Heart right ventricle (tissue), 16 donors: ENCODE measurements around the gene GGACT. TPM values are rescaled to one million over a fixed set of nuclear protein-coding genes. Genes with fewer than 3 reads are reported as not detected.

Source experiments
- ATAC-seq, 8 donors: fragments of 200-7000 bp; cut with Tn5 transposase; one replicate each; pipeline ENCODE4 v1.9.1; 2020; ENCODE audit warnings: mild to moderate bottlenecking in 8 of 8, moderate library complexity in 8 of 8, moderate number of reproducible peaks in 1 of 8
- DNase-seq, 2 donors: peaks; one replicate each; pipeline ENCODE4 v3.0.0-alpha.2; 2020
- H3K27ac ChIP-seq, 10 donors: fragments of 200-600 bp; sonication (generic) in 2 of 10; one replicate each; pipeline versions ENCODE4 v1.5.0 to v1.8.0; 2020 to 2022; ENCODE audit warnings: mild to moderate bottlenecking in 3 of 10
- H3K27me3 ChIP-seq, 7 donors: fragments of 200-600 bp; one replicate each; pipeline ENCODE4 v1.8.0; 2021 to 2022; ENCODE audit warnings: mild to moderate bottlenecking in 2 of 7
- H3K36me3 ChIP-seq, 9 donors: fragments of 200-600 bp; sonication (generic) in 1 of 9; one replicate each; pipeline versions ENCODE4 v1.5.0 to v1.8.0; 2020 to 2022; ENCODE audit warnings: mild to moderate bottlenecking in 2 of 9
- H3K4me1 ChIP-seq, 9 donors: fragments of 200-600 bp; sonication (generic) in 1 of 9; one replicate each; pipeline versions ENCODE4 v1.5.0 to v1.8.0; 2020 to 2022; ENCODE audit warnings: mild to moderate bottlenecking in 4 of 9
- H3K4me3 ChIP-seq, 10 donors: fragments of 200-600 bp; sonication (generic) in 2 of 10; one replicate each; pipeline versions ENCODE4 v1.5.0 to v1.8.0; 2020 to 2022; ENCODE audit warnings: mild to moderate bottlenecking in 7 of 10, moderate library complexity in 2 of 10
- H3K9me3 ChIP-seq, 11 donors: fragments of 200-600 bp in 10 of 11; sonication (generic) in 2 of 11; one replicate each; pipeline versions ENCODE4 v1.5.0 to v1.8.0; 2013 to 2022; ENCODE audit warnings: mild to moderate bottlenecking in 2 of 11, control low read depth in 1 of 11, moderate library complexity in 1 of 11
- CTCF ChIP-seq, 9 donors: fragments of 200-600 bp; sonication (generic) in 2 of 9; IDR thresholded peaks; one replicate each; pipeline versions ENCODE4 v1.5.0 to v1.8.0; 2021 to 2022; ENCODE audit warnings: antibody characterized with exemption in 9 of 9, mild to moderate bottlenecking in 5 of 9, moderate library complexity in 1 of 9
- WGBS, 2 donors: extraction: QIAGEN DNeasy Blood & Tissue Kit; methylation state at CpG; one replicate each; pipeline ENCODE4 v1.1.7; 2013; ENCODE audit warnings: inconsistent platforms in 1 of 2; 5-methylcytosine and 5-hydroxymethylcytosine counted together
- intact Hi-C, 10 donors: fragments of 100-400 bp; cut with DNase I; formaldehyde crosslinking; loops; one replicate each; pipeline versions ENCODE4 v1.11.1 to v1.14.2; 2022
- polyA plus RNA-seq, 2 donors: library from polyadenylated mRNA; stranded (reverse); fragments of 200-250 nt; gene quantifications; one replicate each; pipeline ENCODE4 v1.2.3, GENCODE V29; 2013
- total RNA-seq, 10 donors: library from RNA; stranded (reverse); fragmentation: NEBNext Ultra II Directional in 3 of 10; extraction: Animal tissue kit (Norgen Biotek cat#: 25700) in 3 of 10; gene quantifications; one replicate each; pipeline versions ENCODE4 v1.2.1 to v1.2.4, GENCODE V29; 2021 to 2023
- donor health status: Arrhythmogenic right ventricular cardiomyopathy.
- donor health status: ischemic (EF 13 %, LVEDD 7.1; RV severe dilation, severe dysfunction).
- donor health status: healthy with polysubstance abuse.
- donor health status: DM: no; HTN: yes; CAD: no.
- donor health status: DM: no; HTN: no; CAD: no.
- donor health status: ischemic (EF 25% LVEDD 6.9; RV normal size, moderate dysfunction).
- donor health status: ischemic (EF 25% LVEDD 5.7; RV mildly dilated, moderate dysfunction).
- donor health status: healthy.
- donor health status: DM: yes; HTN: yes; CAD: no.
- donor health status: Ischemic cardiomyopathy.
- donor health status: ischemic (EF 35%, LVEDD 5.7; RV mildly dilated, moderate dysfunction).
- donor health status: nonischemic (EF 11% LVEDD 7.7; RV severe dilation, severe dysfunction).
- donor health status: DM: yes; HTN: yes; CAD: no.
- donor health status: PGD.
- donor health status: ischemic (EF 29% LVEDD 5.4; RV normal size, mild dysfunction).
- donor health status: nonischemic (EF 23%, LVEDD 6.1; RV moderate dilation, normal function).

The GGACT gene
- total and polyA plus RNA-seq, 12 donors: 0.51 to 3.5 (median 1.6) TPM

- TF ChIP-seq CTCF (IDR thresholded peaks at IDR 0.05): no peak
- no peak for DNase-seq
- H3K4me3 ChIP-seq: no peak overlapping the region
- H3K36me3 ChIP-seq: no peaks in the 10 kb centered on the region
- peaks cover 0 to 3% (median 0%) of the 10 kb centered on the region in 9 donors for H3K4me1 ChIP-seq
- H3K27me3 ChIP-seq: no peaks in the 10 kb centered on the region
- H3K9me3 ChIP-seq: no peaks in the 10 kb centered on the region
- H3K27ac ChIP-seq: no peak overlapping the region
- no peak for ATAC-seq
- intact Hi-C loops: no loop called here
- 66 to 67% methylated on average over 2 of the region's 2 CpGs for WGBS, 2 donors
These were observed 86.1 kb downstream of the GGACT start for GRCh38 chr13:100502446-100502845.

DNA sequence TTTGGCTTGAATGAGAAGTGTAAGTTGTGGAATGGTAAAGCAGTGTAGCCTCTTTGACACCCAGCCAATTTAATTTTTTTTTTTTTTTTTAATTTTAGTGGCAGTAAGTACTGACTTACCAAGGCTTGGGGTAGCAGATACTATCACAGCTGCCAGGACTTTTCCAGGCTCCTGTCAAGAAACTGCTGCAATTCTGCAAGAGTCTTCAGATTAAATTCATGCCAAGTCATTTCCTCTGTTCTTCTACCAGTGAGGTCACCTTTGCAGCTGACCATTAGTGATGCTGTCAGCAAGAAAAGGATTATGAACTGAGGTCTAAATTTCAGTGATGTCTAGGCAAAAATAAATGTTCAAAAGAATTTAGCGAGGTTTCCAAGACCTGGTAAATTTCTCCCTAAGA is 91.2 kb downstream of the GGACT start:
- DNase-seq (no peak), ATAC-seq (no peak)
- H3K9me3 ChIP-seq: no peaks in the 10 kb centered on the region
- no peak overlapping the region for H3K4me3 ChIP-seq
- intact Hi-C loops: no loop called here
- no peak overlapping the region for H3K27ac ChIP-seq
- no peaks in the 10 kb centered on the region for H3K36me3 ChIP-seq
- 91 to 94% methylated on average over 1 of the region's 1 CpG for WGBS, 2 donors
- H3K4me1 ChIP-seq: peaks cover 0 to 42% (median 0%) of the 10 kb centered on the region in 9 donors
- no peaks in the 10 kb centered on the region for H3K27me3 ChIP-seq
- TF ChIP-seq CTCF (IDR thresholded peaks at IDR 0.05): no peak

DNA sequence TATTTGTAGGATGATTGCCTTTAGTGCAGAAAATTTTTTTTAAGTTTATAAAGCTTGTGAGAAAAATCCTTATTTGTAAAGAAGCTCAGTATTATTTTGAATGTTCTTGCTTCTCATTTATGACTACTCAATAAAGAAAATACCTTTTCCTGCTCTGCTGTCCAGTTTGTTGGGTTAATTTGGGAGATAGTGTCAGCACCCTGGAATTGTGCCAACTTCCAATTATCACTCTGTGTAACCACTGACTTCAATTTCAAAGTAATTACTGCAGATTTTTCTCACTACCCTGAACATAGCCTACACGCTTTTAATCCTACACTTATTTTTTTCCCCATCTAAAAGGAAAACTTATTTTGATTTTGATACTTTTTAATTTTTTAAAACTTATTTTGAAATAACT is 93.1 kb downstream of the GGACT start:
- DNase-seq (no peak), ATAC-seq (no peak)
- TF ChIP-seq CTCF (IDR thresholded peaks at IDR 0.05): no peak
- intact Hi-C loops: loop anchor here in 1 of 10 donors (2.0 kb wide), 1 partner anchor 71 kb away; no protein-coding TSS in a partner anchor
- H3K27ac ChIP-seq: no peak overlapping the region
- no peaks in the 10 kb centered on the region for H3K36me3 ChIP-seq
- no peaks in the 10 kb centered on the region for H3K27me3 ChIP-seq
- H3K4me3 ChIP-seq: no peak overlapping the region
- H3K4me1 ChIP-seq: peaks cover 0 to 62% (median 0%) of the 10 kb centered on the region in 9 donors
- H3K9me3 ChIP-seq: no peaks in the 10 kb centered on the region
- WGBS, 2 donors: 87 to 98% methylated on average over 1 of the region's 1 CpG

DNA sequence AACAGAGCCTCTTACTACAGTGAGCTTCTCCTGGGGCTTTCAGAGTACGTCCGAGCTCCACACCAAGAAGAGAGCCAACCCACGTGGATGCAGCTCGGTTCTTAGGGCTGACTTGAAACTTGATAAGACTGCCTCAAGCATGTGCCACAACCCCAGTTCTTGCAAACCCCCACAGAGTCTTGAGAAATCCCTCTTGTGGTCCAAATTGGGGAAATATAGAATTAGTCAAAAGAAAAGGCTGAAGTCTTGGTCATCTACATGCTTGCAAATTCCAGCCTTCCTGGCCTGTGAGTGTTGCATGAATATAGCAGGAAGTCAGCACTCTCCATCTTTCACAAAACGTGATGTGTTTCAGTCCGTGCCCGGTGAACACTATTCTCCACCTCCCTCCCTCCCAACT is 95.2 kb downstream of the GGACT start:
- Histone ChIP-seq H3K27ac (no peak overlapping the region), H3K4me1 (peaks cover 0 to 63% (median 0%) of the 10 kb centered on the region in 9 donors), H3K4me3 (no peak overlapping the region), H3K36me3 (no peaks in the 10 kb centered on the region), H3K27me3 (no peaks in the 10 kb centered on the region), H3K9me3 (no peaks in the 10 kb centered on the region)
- intact Hi-C loops: no loop called here
- TF ChIP-seq CTCF (IDR thresholded peaks at IDR 0.05): no peak
- no peak for ATAC-seq
- WGBS, 2 donors: 94 to 95% methylated on average over 7 of the region's 7 CpGs
- DNase-seq: no peak
